SK-N-SH (cell line): ENCODE measurements around the gene TRPC5OS. TPM values are rescaled to one million over a fixed set of nuclear protein-coding genes. Genes with fewer than 3 reads are reported as not detected.
A peak's percentile ranks its signal among the peaks of the same experiment; 100 is the strongest.

Experiments
- CTCF ChIA-PET: fragments of 300-600, 350-600 bp; formaldehyde crosslinking; extraction: SDS; loops from one replicate; lab custom pipeline; 2021; lab: Yijun Ruan, JAX
- POLR2A ChIA-PET: fragments of 350-600 bp; sonication (Branson Sonifier 250); formaldehyde crosslinking; extraction: SDS; loops from one replicate; lab custom pipeline; 2020; ENCODE audit warnings: antibody characterized with exemption, inconsistent platforms; lab: Yijun Ruan, JAX
- DNase-seq: peaks from one replicate; pipeline ENCODE4 v3.0.0; 2012
- H2AFZ ChIP-seq: fragments of 200-600 bp; sonication (generic); 2 replicates; pipeline ENCODE4 v1.8.1; 2016; ENCODE audit warnings: antibody characterized with exemption, mild to moderate bottlenecking, low read depth
- H3F3A ChIP-seq: fragments of 200-600 bp; sonication (generic); replicated peaks from 2 replicates; pipeline ENCODE3; 2016; ENCODE audit warnings: antibody characterized with exemption, mild to moderate bottlenecking; ENCODE audit not compliant: insufficient read depth
- H3K27ac ChIP-seq, 2 experiments: fragments of 200-500 bp in 1 of 2; fragments of 200-600 bp in 1 of 2; sonication (Bioruptor generic) in 1 of 2; sonication (generic), shearing (Covaris generic) in 1 of 2; 2 replicates each; pipeline versions ENCODE4 v1.5.1 to v1.6.1; 2014 to 2016; ENCODE audit warnings: low read depth in 2 of 2, inconsistent platforms in 1 of 2, low read length in 1 of 2, mild to moderate bottlenecking in 1 of 2, mixed read lengths in 1 of 2
- H3K27me3 ChIP-seq: fragments of 200-600 bp; sonication (generic), shearing (Covaris generic); 2 replicates; pipeline ENCODE4 v1.6.1; 2016; ENCODE audit warnings: mixed run types; ENCODE audit not compliant: insufficient read depth
- H3K36me3 ChIP-seq, 2 experiments: fragments of 200-500 bp in 1 of 2; fragments of 200-600 bp in 1 of 2; sonication (Bioruptor generic) in 1 of 2; sonication (generic) in 1 of 2; replicated peaks in 1 of 2; 2 replicates each; pipeline versions ENCODE3 to v1.5.1; 2014 to 2016; ENCODE audit warnings: low read length in 1 of 2, mild to moderate bottlenecking in 1 of 2; ENCODE audit not compliant: insufficient read depth in 2 of 2, control insufficient read depth in 1 of 2
- H3K4me1 ChIP-seq, 2 experiments: fragments of 200-500 bp in 1 of 2; fragments of 200-600 bp in 1 of 2; sonication (Bioruptor generic) in 1 of 2; sonication (generic), shearing (Covaris generic) in 1 of 2; 2 replicates each; pipeline versions ENCODE4 v1.5.1 to v1.6.1; 2014 to 2016; ENCODE audit warnings: low read depth in 1 of 2, low read length in 1 of 2, mixed run types in 1 of 2; ENCODE audit not compliant: insufficient read depth in 2 of 2, control insufficient read depth in 1 of 2
- H3K4me2 ChIP-seq: fragments of 200-600 bp; sonication (generic), shearing (Covaris generic); 2 replicates; pipeline ENCODE4 v1.6.1; 2017; ENCODE audit warnings: mixed run types
- H3K4me3 ChIP-seq, 2 experiments: fragments of 200-500 bp in 1 of 2; fragments of 200-600 bp in 1 of 2; sonication (Bioruptor generic) in 1 of 2; sonication (generic), shearing (Covaris generic) in 1 of 2; 2 replicates each; pipeline versions ENCODE4 v1.5.1 to v1.8.1; 2014 to 2016; ENCODE audit warnings: low read depth in 2 of 2, inconsistent platforms in 1 of 2, low read length in 1 of 2, mild to moderate bottlenecking in 1 of 2, mixed read lengths in 1 of 2, moderate library complexity in 1 of 2
- H3K79me2 ChIP-seq: fragments of 200-600 bp; sonication (generic); 2 replicates; pipeline ENCODE4 v1.8.1; 2017; ENCODE audit warnings: mild to moderate bottlenecking; ENCODE audit not compliant: insufficient read depth
- H3K9ac ChIP-seq: fragments of 200-600 bp; sonication (generic); 2 replicates; pipeline ENCODE4 v1.6.1; 2017; ENCODE audit warnings: mixed run types
- H3K9me2 ChIP-seq: fragments of 200-600 bp; sonication (generic); 2 replicates; pipeline ENCODE4 v1.6.1; 2017; ENCODE audit warnings: mixed run types
- H3K9me3 ChIP-seq: fragments of 200-600 bp; sonication (generic); 2 replicates; pipeline ENCODE4 v1.6.1; 2017; ENCODE audit warnings: mixed run types, mild to moderate bottlenecking, moderate library complexity
- H4K20me1 ChIP-seq: fragments of 200-600 bp; sonication (generic); 2 replicates; pipeline ENCODE4 v1.6.1; 2017; ENCODE audit warnings: mild to moderate bottlenecking, mixed run types; ENCODE audit not compliant: insufficient read depth
- CHD2 ChIP-seq: fragments of 150-350 bp; IDR thresholded peaks from 2 replicates; pipeline ENCODE4 v1.6.1; 2018; ENCODE audit warnings: low read length; ENCODE audit not compliant: partially characterized antibody
- EP300 ChIP-seq, 2 experiments: IDR thresholded peaks; 2 replicates each; pipeline versions ENCODE4 v1.4.0 to v1.6.1; 2012; ENCODE audit warnings: borderline replicate concordance in 1 of 2, low read depth in 1 of 2, low read length in 1 of 2
- EZH2phosphoT487 ChIP-seq: fragments of 200-600 bp; sonication (generic); IDR thresholded peaks from 2 replicates; pipeline ENCODE4 v1.6.1; 2017; ENCODE audit warnings: low read depth, mixed run types, mild to moderate bottlenecking, antibody characterized with exemption, moderate library complexity, borderline replicate concordance
- FOXJ3 ChIP-seq: sonication (generic); formaldehyde crosslinking; IDR thresholded peaks from 2 replicates; pipeline ENCODE4 v1.5.1; 2020; ENCODE audit warnings: mild to moderate bottlenecking, missing genetic modification reagents
- FOXM1 ChIP-seq: IDR thresholded peaks from 2 replicates; pipeline ENCODE4 v1.4.0; 2012; ENCODE audit warnings: low read depth, mild to moderate bottlenecking
- GABPA ChIP-seq: IDR thresholded peaks from 2 replicates; pipeline ENCODE4 v1.4.0; 2012; ENCODE audit warnings: low read depth, mild to moderate bottlenecking
- GATA2 ChIP-seq: sonication (generic); formaldehyde crosslinking; IDR thresholded peaks from 2 replicates; pipeline ENCODE4 v1.5.0; 2020; ENCODE audit warnings: mild to moderate bottlenecking, missing genetic modification reagents
- MEF2A ChIP-seq: IDR thresholded peaks from 2 replicates; pipeline ENCODE4 v1.4.0; 2012; ENCODE audit warnings: low read depth, borderline replicate concordance
- POLR2AphosphoS5 ChIP-seq: IDR thresholded peaks from 2 replicates; pipeline ENCODE4 v1.6.1; 2012; ENCODE audit warnings: low read depth, low read length
- RAD21 ChIP-seq: IDR thresholded peaks from 2 replicates; pipeline ENCODE4 v1.6.1; 2012; ENCODE audit warnings: mild to moderate bottlenecking, low read length
- RCOR1 ChIP-seq: fragments of 150-350 bp; IDR thresholded peaks from 2 replicates; pipeline ENCODE4 v1.6.1; 2017; ENCODE audit warnings: antibody characterized with exemption, low read length
- RFX5 ChIP-seq: IDR thresholded peaks from 2 replicates; pipeline ENCODE4 v1.6.1; 2012; ENCODE audit warnings: mild to moderate bottlenecking, improper control_type of control experiment, low read length
- SIN3A ChIP-seq: IDR thresholded peaks from 2 replicates; pipeline ENCODE4 v1.6.1; 2012; ENCODE audit warnings: low read depth, mild to moderate bottlenecking, low read length, moderate library complexity, borderline replicate concordance
- TCF12 ChIP-seq: IDR thresholded peaks from 2 replicates; pipeline ENCODE4 v1.4.0; 2012
- USF1 ChIP-seq: IDR thresholded peaks from 2 replicates; pipeline ENCODE4 v1.4.0; 2012; ENCODE audit warnings: low read depth, borderline replicate concordance
- WGBS: methylation state at CpG from one replicate; pipeline ENCODE4 v1.1.6; 2017; ENCODE audit warnings: low lambda C conversion rate; 5-methylcytosine and 5-hydroxymethylcytosine counted together
- polyA plus RNA-seq, 3 experiments: library from polyadenylated mRNA; depleted of rRNA; stranded (reverse); fragments of >200 nt; gene quantifications; 2 replicates each; pipeline ENCODE4 v1.2.3, GENCODE V29; 2012
- TF ChIP-seq, protein P1 (sequence below): IDR thresholded peaks from 2 replicates; pipeline ENCODE4; 2012
- TF ChIP-seq, protein P2 (sequence below): IDR thresholded peaks from 2 replicates; pipeline ENCODE4 v1.4.0; 2012; ENCODE audit warnings: low read depth, borderline replicate concordance

The TRPC5OS gene
- polyA plus RNA-seq, 1 of the 3 experiments (the other 2 are of a cell fraction) = not detected

DNA sequence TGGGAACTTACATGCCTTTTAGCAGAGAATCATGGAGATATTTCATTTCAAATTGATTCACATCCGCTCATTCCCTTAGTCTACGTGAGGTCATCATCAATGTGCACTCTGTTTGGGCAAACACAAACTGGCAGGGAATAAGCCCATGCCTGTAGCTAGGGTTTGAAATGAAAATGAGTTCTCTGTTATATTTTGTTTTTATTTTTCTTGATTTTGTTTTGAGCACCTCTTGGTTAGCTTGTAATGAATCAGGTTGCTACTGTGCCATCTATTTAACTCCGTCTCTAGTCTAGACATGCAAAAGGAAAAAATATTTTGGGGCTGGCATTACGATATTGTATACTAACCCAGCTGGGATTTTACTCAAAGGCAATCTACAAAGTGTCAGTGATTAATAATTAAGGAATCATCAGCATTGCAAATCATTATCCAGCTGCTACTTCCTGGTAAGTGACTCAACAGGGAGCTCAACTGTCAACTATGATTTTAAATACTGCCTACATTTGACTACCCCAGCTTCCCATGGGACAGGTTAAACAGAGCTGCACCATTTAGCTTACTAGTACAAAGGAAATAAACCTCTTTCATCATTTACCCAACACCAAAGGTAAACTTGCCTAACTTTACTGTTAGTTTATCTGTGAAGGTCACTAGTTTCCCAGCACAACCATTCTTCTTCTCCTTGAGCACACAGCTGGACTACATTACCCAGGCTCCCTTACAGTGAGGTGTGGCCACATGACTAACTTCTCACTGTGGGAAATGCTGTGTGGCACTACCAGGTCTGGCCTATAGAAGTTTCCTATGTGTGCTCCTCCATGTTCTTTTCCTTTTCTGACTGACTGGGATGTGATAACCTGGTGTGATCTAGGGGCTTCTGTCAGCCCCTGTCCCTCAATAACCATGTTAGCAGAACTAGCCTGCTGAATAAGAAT, 21.2 kb upstream of the TRPC5OS start:
- no peaks in the 10 kb centered on the region for H4K20me1 ChIP-seq
- no peak overlapping the region for H3K4me3 ChIP-seq
- no peak overlapping the region for H3K4me2 ChIP-seq
- H2AFZ ChIP-seq = no peak overlapping the region
- H3K9me3 ChIP-seq = no peaks in the 10 kb centered on the region
- H3K4me1 ChIP-seq = no peaks in the 10 kb centered on the region
- no peaks in the 10 kb centered on the region for H3K79me2 ChIP-seq
- H3K36me3 ChIP-seq = no peaks in the 10 kb centered on the region
- no peak overlapping the region for H3K9ac ChIP-seq
- H3F3A ChIP-seq = no peaks in the 10 kb centered on the region
- peak; percentile 72; the same call in 1 of the 2 replicates for TF ChIP-seq USF1
- TF ChIP-seq CHD2 = no peak
- H3K27me3 ChIP-seq = peaks cover 16% of the 10 kb centered on the region; the same call in 1 of the 2 replicates
- ChIA-PET CTCF (interaction anchor here (2.7 kb wide), 1 partner anchor 14 kb away, joined by 11 read pairs; no protein-coding TSS in a partner anchor), POLR2A (no interaction called here)
- H3K27ac ChIP-seq = no peak overlapping the region
- no peaks in the 10 kb centered on the region for H3K9me2 ChIP-seq
- peak; percentile 4 for DNase-seq
- 14% methylated on average over 4 of the region's 4 CpGs for WGBS

GRCh38 chrX:111857534-111858060, 18.4 kb upstream of the TRPC5OS start:
- Histone ChIP-seq H3K27ac (no peak overlapping the region), H3K79me2 (no peaks in the 10 kb centered on the region), H3F3A (no peaks in the 10 kb centered on the region), H3K9me3 (no peaks in the 10 kb centered on the region), H3K36me3 (no peaks in the 10 kb centered on the region), H3K9me2 (no peaks in the 10 kb centered on the region), H3K4me1 (no peaks in the 10 kb centered on the region), H3K27me3 (peaks cover 16% of the 10 kb centered on the region; the same call in 1 of the 2 replicates), H3K4me3 (no peak overlapping the region), H2AFZ (no peak overlapping the region), H3K9ac (no peak overlapping the region), H3K4me2 (no peak overlapping the region), H4K20me1 (no peaks in the 10 kb centered on the region)
- no peak for DNase-seq
- TF ChIP-seq RFX5 = no peak
- no peak for TF ChIP-seq RCOR1
- TF ChIP-seq SIN3A = no peak
- TF ChIP-seq EP300 (IDR thresholded peaks at IDR 0.05; ENCODE audit: borderline replicate concordance in 1 of 2, low read depth in 1 of 2, low read length in 1 of 2) = no peak
- no peak for TF ChIP-seq POLR2AphosphoS5
- TF ChIP-seq FOXM1 = no peak
- POLR2A ChIA-PET = no interaction called here
- 0% methylated on average over 1 of the region's 1 CpG for WGBS
- CTCF ChIA-PET = interaction anchor here (0.6 to 2.7 kb wide), 2 partner anchors 12 to 290 kb away, joined by 3 to 11 read pairs; no protein-coding TSS in a partner anchor

- H3K4me1 ChIP-seq = no peaks in the 10 kb centered on the region
- H3K9me3 ChIP-seq = no peaks in the 10 kb centered on the region
- H3K79me2 ChIP-seq = no peaks in the 10 kb centered on the region
- no peaks in the 10 kb centered on the region for H3K9me2 ChIP-seq
- POLR2A ChIA-PET = no interaction called here
- WGBS = 36% methylated on average over 5 of the region's 5 CpGs
- no peak overlapping the region for H3K4me2 ChIP-seq
- H3K27me3 ChIP-seq = peaks cover 18% of the 10 kb centered on the region; the same call in 1 of the 2 replicates
- H3K36me3 ChIP-seq = no peaks in the 10 kb centered on the region
- CTCF ChIA-PET = no interaction called here
- no peak overlapping the region for H2AFZ ChIP-seq
- H3F3A ChIP-seq = no peaks in the 10 kb centered on the region
- no peak for TF ChIP-seq FOXJ3 (CRISPR knock-in tag)
- no peak for TF ChIP-seq GABPA
- TF ChIP-seq, protein P1, sequence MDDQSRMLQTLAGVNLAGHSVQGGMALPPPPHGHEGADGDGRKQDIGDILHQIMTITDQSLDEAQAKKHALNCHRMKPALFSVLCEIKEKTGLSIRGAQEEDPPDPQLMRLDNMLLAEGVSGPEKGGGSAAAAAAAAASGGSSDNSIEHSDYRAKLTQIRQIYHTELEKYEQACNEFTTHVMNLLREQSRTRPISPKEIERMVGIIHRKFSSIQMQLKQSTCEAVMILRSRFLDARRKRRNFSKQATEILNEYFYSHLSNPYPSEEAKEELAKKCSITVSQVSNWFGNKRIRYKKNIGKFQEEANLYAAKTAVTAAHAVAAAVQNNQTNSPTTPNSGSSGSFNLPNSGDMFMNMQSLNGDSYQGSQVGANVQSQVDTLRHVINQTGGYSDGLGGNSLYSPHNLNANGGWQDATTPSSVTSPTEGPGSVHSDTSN = no peak
- no peak for TF ChIP-seq CHD2
- TF ChIP-seq RAD21 = no peak
- no peak for TF ChIP-seq MEF2A
- no peak for TF ChIP-seq TCF12
- TF ChIP-seq FOXM1 = no peak
- TF ChIP-seq EZH2phosphoT487 = no peak
- TF ChIP-seq GATA2 (CRISPR knock-in tag) = no peak
- TF ChIP-seq, protein P2, sequence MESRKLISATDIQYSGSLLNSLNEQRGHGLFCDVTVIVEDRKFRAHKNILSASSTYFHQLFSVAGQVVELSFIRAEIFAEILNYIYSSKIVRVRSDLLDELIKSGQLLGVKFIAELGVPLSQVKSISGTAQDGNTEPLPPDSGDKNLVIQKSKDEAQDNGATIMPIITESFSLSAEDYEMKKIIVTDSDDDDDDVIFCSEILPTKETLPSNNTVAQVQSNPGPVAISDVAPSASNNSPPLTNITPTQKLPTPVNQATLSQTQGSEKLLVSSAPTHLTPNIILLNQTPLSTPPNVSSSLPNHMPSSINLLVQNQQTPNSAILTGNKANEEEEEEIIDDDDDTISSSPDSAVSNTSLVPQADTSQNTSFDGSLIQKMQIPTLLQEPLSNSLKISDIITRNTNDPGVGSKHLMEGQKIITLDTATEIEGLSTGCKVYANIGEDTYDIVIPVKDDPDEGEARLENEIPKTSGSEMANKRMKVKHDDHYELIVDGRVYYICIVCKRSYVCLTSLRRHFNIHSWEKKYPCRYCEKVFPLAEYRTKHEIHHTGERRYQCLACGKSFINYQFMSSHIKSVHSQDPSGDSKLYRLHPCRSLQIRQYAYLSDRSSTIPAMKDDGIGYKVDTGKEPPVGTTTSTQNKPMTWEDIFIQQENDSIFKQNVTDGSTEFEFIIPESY = no peak
- H4K20me1 ChIP-seq = no peaks in the 10 kb centered on the region
- no peak overlapping the region for H3K27ac ChIP-seq
- H3K4me3 ChIP-seq = no peak overlapping the region
- H3K9ac ChIP-seq = no peak overlapping the region
- no peak for DNase-seq
Observed at GRCh38 chrX:111861605-111862004, 14.4 kb upstream of the TRPC5OS start.
